ENCODE results near the gene ATP9A.
"Not testable (repeated sequence)": the region's sequence is repeated elsewhere in the genome, so short reads cannot be mapped to it uniquely, and the experiment has no call there.

Gene ATP9A

GRCh38 chr20:51725584-51726176 lies 42.5 kb downstream of the ATP9A start:
- no peak for DNase-seq (ENCODE audit: low read depth in 2 of 2)

GRCh38 chr20:51723026-51723425 lies 45.2 kb downstream of the ATP9A start:
- DNase-seq (ENCODE audit: low read depth in 2 of 2), result not testable (repeated sequence)

GRCh38 chr20:51722246-51722645 lies 45.9 kb downstream of the ATP9A start:
- not testable (repeated sequence) for DNase-seq (ENCODE audit: low read depth in 2 of 2)

GRCh38 chr20:51720854-51721253 lies 47.3 kb downstream of the ATP9A start:
- DNase-seq (ENCODE audit: low read depth in 2 of 2), result no peak

- DNase-seq (ENCODE audit: low read depth in 2 of 2), result no peak
Measured at GRCh38 chr20:51720384-51720783, 47.8 kb downstream of the ATP9A start.

- no peak for DNase-seq (ENCODE audit: low read depth in 2 of 2)
Measured at GRCh38 chr20:51715856-51716185, 52.4 kb downstream of the ATP9A start.

- DNase-seq (ENCODE audit: low read depth in 2 of 2), result no peak
Measured at GRCh38 chr20:51715163-51715855, 52.9 kb downstream of the ATP9A start.

- no peak for DNase-seq (ENCODE audit: low read depth in 2 of 2)
Measured at GRCh38 chr20:51713213-51713598, 55.0 kb downstream of the ATP9A start.

GRCh38 chr20:51712501-51713212 lies 55.5 kb downstream of the ATP9A start:
- no peak for DNase-seq (ENCODE audit: low read depth in 2 of 2)

- DNase-seq (ENCODE audit: low read depth in 2 of 2), result no peak
Measured at GRCh38 chr20:51711426-51711825, 56.8 kb downstream of the ATP9A start.

- DNase-seq (ENCODE audit: low read depth in 2 of 2), result no peak
Measured at GRCh38 chr20:51710361-51710894, 57.8 kb downstream of the ATP9A start.

GRCh38 chr20:51705400-51705799 lies 62.8 kb downstream of the ATP9A start:
- no peak for DNase-seq (ENCODE audit: low read depth in 2 of 2)

GRCh38 chr20:51703400-51704287 lies 64.5 kb downstream of the ATP9A start:
- DNase-seq (ENCODE audit: low read depth in 2 of 2), result no peak

- DNase-seq (ENCODE audit: low read depth in 2 of 2), result no peak
Measured at GRCh38 chr20:51702556-51702955, 65.6 kb downstream of the ATP9A start.

GRCh38 chr20:51700809-51701285 lies 67.3 kb downstream of the ATP9A start:
- no peak for DNase-seq (ENCODE audit: low read depth in 2 of 2)

GRCh38 chr20:51698252-51698651 lies 69.9 kb downstream of the ATP9A start:
- no peak for DNase-seq (ENCODE audit: low read depth in 2 of 2)

- no peak for DNase-seq (ENCODE audit: low read depth in 2 of 2)
Measured at GRCh38 chr20:51697096-51697826, 70.9 kb downstream of the ATP9A start.

- DNase-seq (ENCODE audit: low read depth in 2 of 2), result no peak
Measured at GRCh38 chr20:51696304-51697071, 71.7 kb downstream of the ATP9A start.

- DNase-seq (ENCODE audit: low read depth in 2 of 2), result no peak
Measured at GRCh38 chr20:51695574-51696303, 72.5 kb downstream of the ATP9A start.
